Spleen (tissue), 7 donors: ENCODE data around the gene CPNE7.

Experiments
- CTCF ChIP-seq, 11 experiments: fragments of 200-600 bp in 7 of 11; fragments of 450-650 bp in 4 of 11; sonication (generic) in 4 of 11; IDR thresholded peaks in 8 of 11; conservative IDR thresholded peaks in 3 of 11; 1 replicate in 7 of 11; 2 replicates in 4 of 11; pipeline versions ENCODE4 v1.4.0 to v1.8.0; 2016 to 2021; ENCODE audit warnings: antibody characterized with exemption in 11 of 11, inconsistent platforms in 4 of 11, mild to moderate bottlenecking in 1 of 11
- POLR2A ChIP-seq, 3 donors: fragments of 450-650 bp; IDR thresholded peaks; one replicate each; pipeline ENCODE4 v1.5.1; 2017; ENCODE audit warnings: antibody characterized with exemption in 3 of 3, mild to moderate bottlenecking in 1 of 3
- donor health status: DM: no; HTN: no; CAD: no; lungs with moderate emphysema.
- donor health status: DM: no; HTN: no; CAD: no.
- donor health status: DM: no; HTN: no; CAD: no.

- TF ChIP-seq POLR2A (IDR thresholded peaks at IDR 0.05) (no peak), CTCF (IDR thresholded peaks at IDR 0.05 in 8 of 11, conservative IDR thresholded peaks at IDR 0.05 in 3 of 11) (no peak)
Observed at GRCh38 chr16:89581045-89581695, 5.6 kb downstream of the CPNE7 start.
